ENCODE measurements around the gene VNN1.

Gene VNN1

DNA sequence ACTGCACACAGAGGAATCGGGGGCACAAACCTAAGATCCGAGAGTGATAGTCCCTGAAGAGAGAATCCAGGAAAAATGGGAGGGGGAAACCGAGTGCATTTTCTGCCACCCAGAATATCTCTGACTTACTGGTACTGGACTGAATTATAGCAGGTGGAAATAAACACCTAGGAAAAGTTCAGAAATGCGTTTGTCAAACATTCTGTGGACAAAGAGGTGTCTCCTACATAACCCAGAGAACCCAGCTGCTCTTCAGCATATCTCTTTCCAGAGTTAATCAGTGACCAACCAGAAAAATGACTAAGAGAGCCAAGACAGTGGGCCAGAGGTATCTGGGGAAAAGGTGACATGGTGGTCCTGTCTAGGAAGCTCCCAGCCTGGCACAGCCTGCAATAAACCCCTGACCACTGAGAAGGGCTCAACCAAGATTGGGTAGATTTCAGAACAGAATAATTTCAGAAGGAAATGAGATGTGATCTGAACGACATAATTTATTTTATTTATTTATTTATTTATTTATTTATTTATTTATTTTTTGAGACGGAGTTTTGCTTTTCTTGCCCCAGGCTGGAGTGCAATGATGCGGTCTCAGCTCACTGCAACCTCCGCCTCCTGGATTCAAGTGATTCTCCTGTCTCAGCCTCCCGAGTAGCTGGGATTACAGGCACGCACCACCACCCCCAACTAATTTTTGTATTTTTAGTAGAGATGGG lies 6.0 kb upstream of the VNN1 start:
- TF ChIP-seq, protein P1, sequence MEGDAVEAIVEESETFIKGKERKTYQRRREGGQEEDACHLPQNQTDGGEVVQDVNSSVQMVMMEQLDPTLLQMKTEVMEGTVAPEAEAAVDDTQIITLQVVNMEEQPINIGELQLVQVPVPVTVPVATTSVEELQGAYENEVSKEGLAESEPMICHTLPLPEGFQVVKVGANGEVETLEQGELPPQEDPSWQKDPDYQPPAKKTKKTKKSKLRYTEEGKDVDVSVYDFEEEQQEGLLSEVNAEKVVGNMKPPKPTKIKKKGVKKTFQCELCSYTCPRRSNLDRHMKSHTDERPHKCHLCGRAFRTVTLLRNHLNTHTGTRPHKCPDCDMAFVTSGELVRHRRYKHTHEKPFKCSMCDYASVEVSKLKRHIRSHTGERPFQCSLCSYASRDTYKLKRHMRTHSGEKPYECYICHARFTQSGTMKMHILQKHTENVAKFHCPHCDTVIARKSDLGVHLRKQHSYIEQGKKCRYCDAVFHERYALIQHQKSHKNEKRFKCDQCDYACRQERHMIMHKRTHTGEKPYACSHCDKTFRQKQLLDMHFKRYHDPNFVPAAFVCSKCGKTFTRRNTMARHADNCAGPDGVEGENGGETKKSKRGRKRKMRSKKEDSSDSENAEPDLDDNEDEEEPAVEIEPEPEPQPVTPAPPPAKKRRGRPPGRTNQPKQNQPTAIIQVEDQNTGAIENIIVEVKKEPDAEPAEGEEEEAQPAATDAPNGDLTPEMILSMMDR (IDR thresholded peaks at IDR 0.05; ENCODE audit: unreplicated experiment in 3 of 3): no peak
- Mint-ChIP-seq H3K9me3 (no peaks in the 10 kb centered on the region), H3K4me1 (no peaks in the 10 kb centered on the region), H3K27ac (peak overlapping the region in 2 of 3 experiments; percentile 32 to 69), H3K27me3 (ENCODE audit: low read depth) (peaks cover 3% of the 10 kb centered on the region), H3K36me3 (ENCODE audit: low read depth) (no peaks in the 10 kb centered on the region), H3K4me3 (no peak overlapping the region)

DNA sequence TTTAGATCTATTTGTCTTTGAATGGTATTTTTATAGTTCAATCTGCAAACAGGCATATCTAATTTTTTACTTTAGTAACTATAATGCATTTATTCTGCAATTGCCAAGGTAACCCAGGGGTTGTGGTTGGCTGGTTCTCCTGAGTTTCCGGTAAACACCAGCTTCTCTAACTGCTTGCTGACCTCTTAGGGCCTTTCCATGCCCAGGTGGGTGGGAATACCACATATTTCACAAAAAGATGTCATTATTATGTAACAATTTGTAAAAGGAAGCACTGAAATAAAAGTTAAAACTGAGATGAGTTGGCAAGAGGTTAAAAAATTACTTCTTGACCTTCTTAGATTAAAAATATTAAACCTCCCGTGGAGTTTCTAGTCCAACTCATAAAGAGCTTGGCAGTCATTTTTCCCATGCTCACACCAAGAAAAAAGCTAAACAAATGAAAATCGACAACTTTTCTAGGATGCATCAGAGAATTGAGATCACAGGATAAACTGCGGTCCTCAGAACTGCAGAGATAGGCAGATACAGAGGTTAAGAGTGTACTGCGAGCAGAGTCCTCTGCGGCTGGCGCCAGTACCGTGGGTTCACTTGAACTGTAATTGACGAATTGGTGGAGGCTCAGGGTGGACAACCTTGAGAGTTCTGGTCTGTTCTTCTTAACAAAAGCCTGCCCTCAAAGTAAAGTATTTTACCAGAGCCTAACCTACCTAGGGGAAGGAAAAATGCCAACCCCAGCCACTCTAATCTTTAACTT lies 2.2 kb upstream of the VNN1 start:
- no peaks in the 10 kb centered on the region for H3K9me3 Mint-ChIP-seq
- TF ChIP-seq, protein P1 (IDR thresholded peaks at IDR 0.05; ENCODE audit: unreplicated experiment in 3 of 3): no peak
- H3K4me1 Mint-ChIP-seq: no peaks in the 10 kb centered on the region
- no peak overlapping the region for H3K27ac Mint-ChIP-seq
- H3K36me3 Mint-ChIP-seq (ENCODE audit: low read depth): no peaks in the 10 kb centered on the region
- no peak overlapping the region for H3K4me3 Mint-ChIP-seq
- H3K27me3 Mint-ChIP-seq (ENCODE audit: low read depth): peaks cover 3% of the 10 kb centered on the region

DNA sequence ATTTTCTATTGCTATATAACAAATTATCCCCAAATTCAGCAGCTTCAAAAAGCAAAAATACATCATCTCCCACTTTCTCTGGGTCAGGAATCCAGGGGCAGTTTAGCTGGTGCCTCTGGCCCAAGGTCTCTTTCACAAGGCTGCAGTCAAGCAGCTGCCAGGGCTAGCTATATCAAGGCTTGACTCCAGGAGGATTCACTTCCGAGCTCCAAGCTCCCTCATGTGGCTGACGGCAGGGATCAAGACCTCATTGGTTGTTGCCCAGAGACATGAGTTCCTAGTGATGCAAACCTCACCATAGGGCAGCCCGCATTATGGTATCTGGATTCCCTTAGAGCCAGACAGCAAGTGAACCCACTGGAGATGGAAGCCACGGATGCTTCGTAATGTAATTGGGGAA lies 1.3 kb upstream of the VNN1 start:
- Mint-ChIP-seq H3K4me1 (no peaks in the 10 kb centered on the region), H3K36me3 (ENCODE audit: low read depth) (no peaks in the 10 kb centered on the region), H3K27me3 (ENCODE audit: low read depth) (peaks cover 3% of the 10 kb centered on the region), H3K4me3 (no peak overlapping the region), H3K27ac (no peak overlapping the region), H3K9me3 (no peaks in the 10 kb centered on the region)
- TF ChIP-seq, protein P1 (IDR thresholded peaks at IDR 0.05; ENCODE audit: unreplicated experiment in 3 of 3): no peak

DNA sequence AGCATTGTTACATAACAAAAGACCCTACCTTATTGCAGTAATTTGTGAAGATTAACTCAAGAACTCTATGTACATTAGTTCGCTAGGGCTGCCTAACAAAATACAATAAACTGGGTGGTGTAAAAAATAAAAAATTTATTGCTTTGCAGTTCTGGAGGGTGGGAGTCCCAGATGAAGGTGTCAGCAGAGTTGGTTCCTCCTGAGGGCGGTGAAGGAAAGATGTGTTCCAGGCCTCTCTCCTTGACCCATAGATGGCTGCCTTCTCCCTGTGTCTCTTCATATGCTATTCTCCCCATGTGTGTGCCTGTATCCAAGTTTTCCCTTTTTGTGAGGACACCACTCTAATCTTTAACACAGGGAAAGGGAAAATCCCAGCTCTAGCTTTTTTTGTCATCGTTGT lies 305 bp upstream of the VNN1 start:
- Mint-ChIP-seq H3K27me3 (ENCODE audit: low read depth) (no peaks in the 10 kb centered on the region), H3K36me3 (ENCODE audit: low read depth) (no peaks in the 10 kb centered on the region), H3K9me3 (no peaks in the 10 kb centered on the region), H3K27ac (no peak overlapping the region), H3K4me3 (no peak overlapping the region), H3K4me1 (no peaks in the 10 kb centered on the region)
- TF ChIP-seq, protein P1 (IDR thresholded peaks at IDR 0.05; ENCODE audit: unreplicated experiment in 3 of 3): no peak

DNA sequence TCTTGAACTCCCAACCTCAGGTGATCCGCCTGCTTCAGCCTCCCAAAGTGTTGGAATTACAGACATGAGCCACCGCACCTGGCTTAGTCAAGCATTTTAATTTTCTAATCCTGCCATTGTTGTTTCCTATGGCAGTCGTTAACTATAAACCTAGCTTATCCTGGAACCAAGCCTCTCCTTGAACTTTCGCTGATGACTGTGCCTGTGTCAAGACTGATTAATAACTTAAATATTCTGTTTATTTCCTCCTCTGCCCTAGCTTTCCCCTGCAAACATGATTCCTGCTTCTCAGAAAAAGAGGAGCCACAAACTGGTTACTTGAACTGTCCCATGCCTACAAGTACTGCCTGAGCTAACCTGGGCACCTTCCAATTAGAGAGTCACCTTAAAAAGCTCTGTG lies 1.5 kb downstream of the VNN1 start:
- Mint-ChIP-seq H3K36me3 (ENCODE audit: low read depth) (no peaks in the 10 kb centered on the region), H3K4me3 (no peak overlapping the region), H3K4me1 (no peaks in the 10 kb centered on the region), H3K27ac (no peak overlapping the region), H3K9me3 (no peaks in the 10 kb centered on the region), H3K27me3 (ENCODE audit: low read depth) (no peaks in the 10 kb centered on the region)
- TF ChIP-seq, protein P1 (IDR thresholded peaks at IDR 0.05; ENCODE audit: unreplicated experiment in 3 of 3): no peak

Measured in nephron (organoid).